HEK293T (cell line): Measurements from ENCODE around the gene CAMKK1.

Source experiments
- ELF4 ChIP-seq: fragments of 450-650 bp; IDR thresholded peaks from 2 replicates; pipeline ENCODE4 v1.6.1; 2017; ENCODE audit warnings: antibody characterized with exemption
- FOXA1 ChIP-seq: fragments of 450-650 bp; IDR thresholded peaks from 2 replicates; pipeline ENCODE4 v1.6.1; 2016; ENCODE audit warnings: mild to moderate bottlenecking
- FOXK2 ChIP-seq: fragments of 450-650 bp; IDR thresholded peaks from 2 replicates; pipeline ENCODE4 v1.6.1; 2016; ENCODE audit warnings: mild to moderate bottlenecking
- FOXM1 ChIP-seq: fragments of 450-650 bp; IDR thresholded peaks from 2 replicates; pipeline ENCODE4 v1.6.1; 2017; ENCODE audit warnings: mild to moderate bottlenecking, borderline replicate concordance
- SUZ12 ChIP-seq: fragments of 450-650 bp; IDR thresholded peaks from 2 replicates; pipeline ENCODE4 v1.6.1; 2016; ENCODE audit warnings: mild to moderate bottlenecking

GRCh38 chr17:3907483-3908216 is 14.8 kb upstream of the CAMKK1 start:
- TF ChIP-seq SUZ12: no peak
- no peak for TF ChIP-seq FOXM1
- no peak for TF ChIP-seq FOXK2
- TF ChIP-seq ELF4: no peak
- no peak for TF ChIP-seq FOXA1
